ENCODE measurements around the gene NARS2.

NARS2 gene

DNA sequence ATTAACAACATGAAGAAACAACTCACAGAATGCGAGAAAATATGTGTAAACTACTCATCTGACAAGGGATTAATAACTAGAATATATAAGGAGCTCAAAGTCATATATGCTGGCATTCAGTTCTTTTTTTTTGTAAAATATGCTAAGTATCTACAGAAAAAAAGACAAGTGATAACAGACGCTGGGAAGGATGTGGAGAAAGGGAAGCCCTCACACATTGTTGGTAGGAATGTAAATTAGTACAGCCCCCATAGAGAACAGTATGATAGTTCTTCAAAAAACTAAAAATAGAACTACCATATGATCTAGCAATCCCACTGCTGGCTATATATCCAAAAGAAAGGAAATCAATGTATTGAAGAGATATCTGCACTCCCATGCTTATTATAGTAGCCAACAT is 170.9 kb downstream of the NARS2 start:
- no peak for DNase-seq

- no peak for DNase-seq
Observed at GRCh38 chr11:78402847-78403246, 171.8 kb downstream of the NARS2 start.

GRCh38 chr11:78400702-78401101 is 174.0 kb downstream of the NARS2 start:
- DNase-seq = no peak

GRCh38 chr11:78400116-78400515 is 174.5 kb downstream of the NARS2 start:
- no peak for DNase-seq

DNA sequence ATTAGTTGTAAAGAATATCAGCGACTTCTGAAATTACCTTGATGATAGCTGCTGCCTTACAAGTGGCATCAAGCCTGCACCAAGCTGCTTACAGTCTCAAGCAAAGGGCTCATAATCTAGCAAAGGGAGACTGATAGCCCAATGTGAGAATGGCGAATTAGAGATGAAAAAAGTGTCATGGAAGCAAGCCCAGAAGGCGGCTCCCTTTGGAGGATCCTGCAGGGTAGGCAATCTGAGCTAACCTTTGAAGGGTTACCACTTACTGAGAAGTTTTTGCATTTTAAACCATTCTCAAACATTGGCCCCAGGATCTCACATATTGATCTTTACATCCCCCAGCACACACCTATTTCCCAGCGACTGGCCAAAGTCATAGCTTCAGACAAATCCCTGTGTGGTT is 175.5 kb downstream of the NARS2 start:
- no peak for DNase-seq

- no peak for DNase-seq
Observed at GRCh38 chr11:78398715-78399114, 175.9 kb downstream of the NARS2 start.

DNA sequence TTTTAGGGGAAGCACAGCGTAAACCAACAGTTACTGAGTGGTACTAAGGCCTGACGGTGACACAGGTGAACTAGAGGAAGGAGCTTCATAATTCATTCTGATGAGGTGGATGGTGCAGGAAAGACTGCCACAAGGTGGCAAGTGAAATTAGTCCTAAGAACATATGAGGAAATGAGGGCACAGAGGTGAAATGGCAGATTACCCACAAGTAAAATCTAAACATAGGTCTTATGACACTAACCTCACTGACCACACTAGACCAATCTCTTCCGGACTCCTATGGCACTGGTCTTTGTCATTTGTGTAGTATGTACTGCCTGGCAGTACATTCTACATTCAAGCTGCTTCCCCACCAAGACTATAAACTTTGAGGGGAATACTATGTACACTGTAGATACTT is 177.3 kb downstream of the NARS2 start:
- peak; percentile 88 for DNase-seq

- no peak for DNase-seq
Observed at GRCh38 chr11:78395597-78395996, 179.1 kb downstream of the NARS2 start.

DNA sequence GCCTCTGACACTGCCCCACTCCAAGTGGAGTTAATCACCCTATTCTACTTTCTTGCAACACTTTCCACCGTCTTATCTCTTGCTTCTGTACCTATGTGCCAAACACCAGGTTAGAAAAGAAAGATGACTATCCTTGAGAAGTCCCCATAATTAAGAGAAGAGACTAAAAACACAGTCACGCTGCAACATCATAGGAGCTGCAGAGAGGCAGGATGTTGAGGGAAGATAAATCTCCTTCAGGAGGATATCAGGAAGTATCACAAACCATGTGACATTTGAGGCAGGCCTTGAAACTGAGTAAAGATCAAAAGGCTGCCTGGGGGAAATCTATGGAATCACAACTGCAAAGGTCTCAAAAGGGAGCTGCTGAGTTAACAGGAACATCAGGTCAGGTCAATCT is 181.8 kb downstream of the NARS2 start:
- DNase-seq = peak; percentile 11

DNA sequence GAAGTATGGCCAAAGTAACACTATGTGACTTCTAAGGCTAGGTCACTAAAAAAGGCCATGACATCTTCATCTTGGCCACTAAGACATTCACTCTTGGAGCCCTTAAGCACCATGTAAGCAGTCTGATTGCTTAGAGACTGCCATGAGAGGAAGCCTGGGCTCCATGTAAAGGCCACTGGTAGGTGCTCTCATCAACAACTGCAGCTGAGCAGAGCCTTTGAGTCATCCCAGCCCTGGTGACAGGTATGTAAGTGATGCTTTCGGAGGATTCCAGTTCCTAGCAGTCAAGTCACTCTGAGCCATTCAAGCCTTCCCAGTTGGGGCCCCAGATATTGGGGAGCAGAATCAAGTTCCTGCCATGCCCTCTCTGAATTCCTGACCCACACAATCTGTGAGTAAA is 183.2 kb downstream of the NARS2 start:
- no peak for DNase-seq

GRCh38 chr11:78390809-78391208 is 183.9 kb downstream of the NARS2 start:
- no peak for DNase-seq

- no peak for DNase-seq
Observed at GRCh38 chr11:78386215-78386941, 188.3 kb downstream of the NARS2 start.
